ENCODE data around the gene ZNF605.

The ZNF605 gene

DNA sequence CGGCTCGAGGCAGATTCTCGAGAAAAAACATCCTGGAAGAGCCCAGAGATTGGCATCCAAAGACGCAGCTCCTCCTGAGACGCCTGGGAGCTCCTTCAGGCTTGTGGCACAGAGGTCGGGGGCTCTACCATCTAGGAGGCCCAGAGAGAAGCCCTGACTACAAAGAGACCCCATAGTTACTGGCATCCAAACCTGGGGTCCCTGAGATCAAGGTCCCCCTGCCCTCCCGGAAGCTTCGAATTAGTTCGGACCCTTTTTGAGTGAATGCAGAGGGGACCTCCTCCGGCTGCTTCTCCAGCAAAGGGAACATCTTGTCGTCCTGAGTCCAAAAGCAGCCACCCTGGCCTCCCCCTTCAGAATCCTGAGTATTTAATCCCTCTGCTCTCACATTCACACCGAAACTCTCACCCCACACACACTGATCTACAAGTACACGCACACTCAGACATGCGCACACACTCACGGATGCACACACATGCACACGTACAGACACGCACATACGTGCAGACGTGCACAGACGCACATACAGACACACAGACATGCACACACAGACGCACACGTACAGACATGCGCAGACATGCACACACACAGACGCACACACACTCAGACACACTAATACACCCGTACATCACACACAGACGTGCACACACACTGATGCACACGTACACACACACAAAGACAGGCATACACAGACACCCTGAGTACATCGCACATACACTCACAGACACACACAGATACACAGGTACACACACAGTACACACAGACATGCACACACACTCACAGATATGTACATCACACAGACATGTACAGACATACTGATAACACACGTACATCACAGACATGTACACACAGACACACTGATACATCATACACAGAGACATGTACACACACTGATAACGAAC, 5.9 kb downstream of the ZNF605 start:
- TF ChIP-seq, protein P1, sequence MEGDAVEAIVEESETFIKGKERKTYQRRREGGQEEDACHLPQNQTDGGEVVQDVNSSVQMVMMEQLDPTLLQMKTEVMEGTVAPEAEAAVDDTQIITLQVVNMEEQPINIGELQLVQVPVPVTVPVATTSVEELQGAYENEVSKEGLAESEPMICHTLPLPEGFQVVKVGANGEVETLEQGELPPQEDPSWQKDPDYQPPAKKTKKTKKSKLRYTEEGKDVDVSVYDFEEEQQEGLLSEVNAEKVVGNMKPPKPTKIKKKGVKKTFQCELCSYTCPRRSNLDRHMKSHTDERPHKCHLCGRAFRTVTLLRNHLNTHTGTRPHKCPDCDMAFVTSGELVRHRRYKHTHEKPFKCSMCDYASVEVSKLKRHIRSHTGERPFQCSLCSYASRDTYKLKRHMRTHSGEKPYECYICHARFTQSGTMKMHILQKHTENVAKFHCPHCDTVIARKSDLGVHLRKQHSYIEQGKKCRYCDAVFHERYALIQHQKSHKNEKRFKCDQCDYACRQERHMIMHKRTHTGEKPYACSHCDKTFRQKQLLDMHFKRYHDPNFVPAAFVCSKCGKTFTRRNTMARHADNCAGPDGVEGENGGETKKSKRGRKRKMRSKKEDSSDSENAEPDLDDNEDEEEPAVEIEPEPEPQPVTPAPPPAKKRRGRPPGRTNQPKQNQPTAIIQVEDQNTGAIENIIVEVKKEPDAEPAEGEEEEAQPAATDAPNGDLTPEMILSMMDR (IDR thresholded peaks at IDR 0.05; ENCODE audit: control insufficient read depth, insufficient read depth, low read depth, low read length, missing control alignments) = no peak
- H3K4me3 ChIP-seq (ENCODE audit: control insufficient read depth, low read depth, low read length) = no peak overlapping the region

DNA sequence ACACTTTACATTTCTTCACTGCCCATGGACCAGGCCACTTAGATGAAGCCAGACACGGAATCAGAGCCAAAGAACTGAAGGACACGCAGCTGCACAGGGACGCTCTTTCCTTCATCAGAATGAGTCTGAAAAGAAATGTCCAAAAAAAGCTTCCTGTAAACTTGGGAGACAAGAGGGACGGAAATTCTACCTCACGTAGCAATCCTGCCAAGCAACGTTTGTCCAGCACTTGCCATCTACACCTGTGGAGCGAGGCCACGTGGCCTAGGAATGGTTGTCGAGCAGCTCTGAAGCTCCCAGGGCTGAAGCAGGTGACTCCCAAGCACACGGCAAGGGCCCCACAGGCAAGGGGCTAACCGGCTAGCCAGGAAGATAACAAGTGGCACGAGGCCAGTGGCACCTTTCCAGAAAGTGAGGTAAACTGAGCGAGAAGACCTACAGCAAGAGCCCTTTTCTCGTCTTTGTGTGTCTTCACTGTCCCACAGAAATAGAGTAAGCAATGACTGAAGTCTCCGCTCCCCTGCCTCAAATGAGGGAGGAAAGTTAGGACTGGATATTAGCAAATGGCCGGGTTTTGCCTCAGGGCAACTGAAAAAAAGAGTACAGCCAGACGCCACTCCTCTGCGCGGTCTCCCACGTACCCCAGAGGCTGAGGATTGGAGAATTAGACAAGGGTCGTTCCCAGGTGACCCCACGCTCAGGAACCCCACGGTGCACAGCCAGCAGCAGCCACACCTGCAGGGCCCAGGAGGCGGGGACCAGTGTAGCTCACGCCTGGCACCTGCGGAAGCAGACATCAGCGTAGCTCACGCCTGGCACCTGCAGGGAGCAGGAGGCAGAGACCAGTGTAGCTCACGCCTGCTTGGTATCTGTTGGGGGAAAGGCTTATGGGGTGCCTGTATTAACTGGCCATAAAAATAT, 7.7 kb downstream of the ZNF605 start:
- DNase-seq (ENCODE audit: low read depth) = no peak
- H3K4me3 ChIP-seq (ENCODE audit: control insufficient read depth, low read depth, low read length) = no peak overlapping the region
- TF ChIP-seq, protein P1 (IDR thresholded peaks at IDR 0.05; ENCODE audit: control insufficient read depth, insufficient read depth, low read depth, low read length, missing control alignments) = no peak

More for the DNA sequence above, 5.9 kb downstream of the ZNF605 start:
- no peak for DNase-seq (ENCODE audit: low read depth)

DNA sequence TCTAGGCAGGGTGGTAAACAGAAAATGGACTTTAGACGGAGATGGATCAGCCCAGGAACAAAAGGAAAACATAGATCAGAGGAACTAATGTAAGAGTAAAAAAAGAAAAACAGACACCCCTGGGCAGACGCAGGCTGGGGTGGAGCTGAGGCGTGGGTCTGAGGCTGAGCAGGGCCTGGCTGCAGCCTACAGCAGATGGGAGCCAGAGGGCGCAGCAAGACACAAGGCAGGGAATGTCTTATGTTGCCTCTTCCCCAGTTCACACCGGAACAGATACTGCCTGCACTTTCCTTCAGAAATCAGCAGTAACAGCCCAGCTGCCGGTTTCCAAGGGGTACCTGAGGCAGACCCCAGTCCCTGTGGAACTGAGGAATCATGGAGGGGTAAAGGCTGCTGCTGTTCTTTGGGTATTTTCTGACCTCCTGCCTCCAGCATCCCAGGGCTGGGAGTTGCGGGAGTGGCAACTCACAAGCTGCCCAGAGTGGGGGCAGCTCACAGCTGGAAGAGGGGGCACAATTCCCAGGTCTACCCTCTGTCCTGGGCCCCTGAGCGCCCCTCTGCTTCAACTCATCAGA, 9.8 kb downstream of the ZNF605 start:
- DNase-seq (ENCODE audit: low read depth) = no peak
- H3K4me3 ChIP-seq (ENCODE audit: control insufficient read depth, low read depth, low read length) = no peak overlapping the region
- TF ChIP-seq, protein P1 (IDR thresholded peaks at IDR 0.05; ENCODE audit: control insufficient read depth, insufficient read depth, low read depth, low read length, missing control alignments) = no peak

DNA sequence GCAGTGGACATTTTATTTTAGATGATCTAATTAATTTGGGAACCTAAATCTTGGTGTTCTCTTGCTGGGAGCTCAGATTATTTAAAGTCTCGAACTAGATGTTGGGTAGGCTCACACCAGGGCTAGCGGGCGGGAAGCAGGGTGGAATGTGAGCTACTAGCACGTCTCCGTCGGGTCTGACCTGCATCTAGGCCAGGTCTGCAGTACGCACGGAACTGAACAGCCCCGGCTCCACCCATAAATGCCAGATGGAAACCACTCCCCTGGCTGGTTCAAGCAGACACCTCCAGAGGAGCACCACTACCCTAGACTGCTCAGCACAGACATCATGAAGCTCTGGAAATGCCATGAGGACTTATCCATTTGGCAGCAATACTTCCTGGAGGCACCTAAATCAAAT, 10.3 kb downstream of the ZNF605 start:
- no peak for DNase-seq (ENCODE audit: low read depth)
- H3K4me3 ChIP-seq (ENCODE audit: control insufficient read depth, low read depth, low read length) = no peak overlapping the region
- TF ChIP-seq, protein P1 (IDR thresholded peaks at IDR 0.05; ENCODE audit: control insufficient read depth, insufficient read depth, low read depth, low read length, missing control alignments) = no peak

DNA sequence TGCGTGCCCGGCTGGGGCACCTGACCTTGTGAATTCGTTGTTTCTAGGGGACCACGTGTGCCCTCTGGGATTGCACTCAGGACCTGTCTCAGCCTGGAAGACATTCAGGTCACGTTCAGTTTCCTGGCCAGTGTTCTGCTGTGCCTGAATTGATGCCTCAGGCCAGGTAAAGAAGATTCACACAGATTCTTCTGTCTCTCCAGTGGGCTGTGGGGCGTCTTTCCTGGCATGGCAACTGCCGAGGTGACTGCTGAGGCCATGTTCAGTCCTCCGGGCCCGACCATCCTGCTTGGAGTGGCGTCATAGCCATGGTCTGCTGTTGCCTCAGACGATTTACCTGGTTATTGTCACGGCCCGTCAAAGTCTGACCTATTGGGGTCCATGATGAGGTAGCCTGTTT, 13.5 kb downstream of the ZNF605 start:
- no peak for DNase-seq (ENCODE audit: low read depth)
- H3K4me3 ChIP-seq (ENCODE audit: control insufficient read depth, low read depth, low read length) = no peak overlapping the region
- TF ChIP-seq, protein P1 (IDR thresholded peaks at IDR 0.05; ENCODE audit: control insufficient read depth, insufficient read depth, low read depth, low read length, missing control alignments) = no peak

DNA sequence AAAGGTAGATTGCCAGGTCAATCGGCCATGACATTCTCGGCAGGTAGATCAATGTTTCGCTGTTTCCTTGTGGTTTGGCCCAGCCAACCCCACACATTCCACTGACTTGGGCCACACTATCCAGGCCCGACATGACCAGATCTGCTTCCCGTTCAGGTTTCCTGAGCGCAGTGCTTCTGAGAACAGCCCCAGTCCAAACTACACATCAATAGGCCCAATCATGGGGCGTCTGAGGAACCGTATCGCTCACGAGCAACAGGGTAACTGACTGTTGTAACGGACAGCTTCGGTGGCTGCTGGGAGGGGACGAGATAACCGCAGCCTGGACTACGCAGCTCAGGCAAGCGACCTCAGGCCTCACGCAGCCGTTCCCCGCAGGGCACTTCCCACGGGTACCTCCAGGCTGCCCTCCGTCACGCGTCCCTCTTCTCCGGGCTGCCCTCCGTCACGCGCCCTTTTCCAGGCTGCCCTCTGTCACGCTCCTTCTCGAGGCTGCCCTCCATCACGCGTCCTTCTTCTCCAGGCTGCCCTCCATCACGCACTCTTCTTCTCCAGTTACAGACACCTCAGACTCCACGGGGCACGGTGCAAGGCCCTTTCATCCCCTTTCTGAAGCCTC, 14.7 kb downstream of the ZNF605 start:
- no peak for DNase-seq (ENCODE audit: low read depth)
- TF ChIP-seq, protein P1 (IDR thresholded peaks at IDR 0.05; ENCODE audit: control insufficient read depth, insufficient read depth, low read depth, low read length, missing control alignments) = no peak
- H3K4me3 ChIP-seq (ENCODE audit: control insufficient read depth, low read depth, low read length) = no peak overlapping the region
